HG02678 (cell line): ENCODE data around the gene C22orf42.
"Not testable (repeated sequence)": the region's sequence is repeated elsewhere in the genome, so short reads cannot be mapped to it uniquely, and the experiment has no call there.

Experiments
- ATAC-seq: cut with Tn5 transposase; IDR thresholded peaks from one replicate; pipeline ENCODE4 v1.9.1; 2021; ENCODE audit warnings: mild to moderate bottlenecking, moderate library complexity; ENCODE audit not compliant: unreplicated experiment

Gene C22orf42

GRCh38 chr22:32136881-32137280 is 22.2 kb downstream of the C22orf42 start:
- ATAC-seq: not testable (repeated sequence)

DNA sequence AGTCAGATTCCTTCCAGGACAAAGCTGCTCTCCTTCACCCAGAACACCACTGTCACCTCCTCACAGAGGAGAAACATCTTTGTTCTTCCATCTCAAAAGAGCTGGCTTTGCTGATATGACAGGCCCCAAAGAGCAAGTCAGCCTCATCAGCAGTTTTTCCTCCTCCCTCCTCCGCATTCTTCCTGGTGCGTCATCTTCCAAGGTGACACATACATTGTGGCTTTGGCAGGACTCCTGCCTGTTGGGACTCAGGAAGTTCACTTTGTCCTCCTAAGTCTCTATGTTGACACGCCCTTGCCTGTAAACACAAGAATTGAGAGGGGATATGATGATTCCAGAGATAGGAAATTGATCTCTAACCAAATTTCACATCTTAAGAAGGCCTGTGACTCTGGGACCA is 23.1 kb downstream of the C22orf42 start:
- not testable (repeated sequence) for ATAC-seq

DNA sequence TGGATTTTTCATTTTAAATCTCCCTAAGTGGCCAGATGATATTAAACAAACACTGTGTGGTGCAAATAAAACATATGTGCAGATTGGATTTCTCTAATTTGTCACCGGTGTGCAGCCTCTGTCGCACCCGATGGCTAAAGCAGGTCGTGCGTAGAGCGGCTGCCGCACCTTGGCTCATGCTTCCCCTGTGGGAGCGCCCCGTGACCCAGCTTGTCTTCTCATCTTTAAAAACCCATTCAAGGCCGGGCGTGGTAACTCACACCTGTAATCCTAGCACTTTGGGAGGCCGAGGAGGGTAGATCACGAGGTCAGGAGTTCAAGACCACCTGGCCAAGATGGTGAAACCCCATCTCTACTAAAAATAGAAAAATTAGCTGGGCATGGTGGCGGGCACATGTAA is 24.3 kb downstream of the C22orf42 start:
- not testable (repeated sequence) for ATAC-seq

DNA sequence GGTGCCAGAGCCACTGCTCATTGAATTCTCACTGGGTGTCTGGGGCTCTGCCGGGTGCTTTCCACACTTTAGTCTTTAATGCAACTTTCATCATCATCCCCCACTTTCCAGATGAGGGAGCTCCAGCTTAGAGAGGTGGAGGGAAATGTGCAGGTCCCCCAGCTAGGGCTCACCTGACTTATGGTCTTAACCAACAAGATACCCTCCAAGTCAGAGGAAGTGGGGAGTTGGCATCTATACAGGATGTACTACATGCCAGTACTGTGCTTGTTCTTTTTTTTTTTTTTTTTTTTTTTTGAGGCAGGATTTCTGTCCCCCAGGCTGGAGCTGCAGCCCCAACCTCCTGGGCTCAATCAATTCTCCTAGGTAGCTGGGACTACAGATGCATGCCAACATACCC is 26.3 kb downstream of the C22orf42 start:
- ATAC-seq: no peak

DNA sequence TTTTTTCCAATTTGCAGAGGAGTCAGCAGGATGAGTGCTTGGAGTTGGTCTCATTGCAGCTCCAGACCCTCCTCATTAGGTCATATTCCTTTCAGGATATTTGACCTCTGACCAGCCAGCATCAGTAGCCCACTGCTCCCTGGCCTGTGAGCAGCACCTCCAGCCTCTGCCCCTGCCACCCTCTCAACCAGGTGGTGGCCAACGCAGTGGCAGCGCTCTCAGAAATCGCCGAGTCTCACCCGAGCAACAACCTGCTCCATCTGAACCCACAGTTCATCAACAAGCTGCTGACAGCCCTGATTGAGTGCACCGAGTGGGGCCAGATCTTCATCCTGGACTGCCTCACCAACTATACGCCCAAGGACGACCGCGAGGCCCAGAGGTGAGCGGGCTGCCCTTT is 27.0 kb downstream of the C22orf42 start:
- no peak for ATAC-seq

DNA sequence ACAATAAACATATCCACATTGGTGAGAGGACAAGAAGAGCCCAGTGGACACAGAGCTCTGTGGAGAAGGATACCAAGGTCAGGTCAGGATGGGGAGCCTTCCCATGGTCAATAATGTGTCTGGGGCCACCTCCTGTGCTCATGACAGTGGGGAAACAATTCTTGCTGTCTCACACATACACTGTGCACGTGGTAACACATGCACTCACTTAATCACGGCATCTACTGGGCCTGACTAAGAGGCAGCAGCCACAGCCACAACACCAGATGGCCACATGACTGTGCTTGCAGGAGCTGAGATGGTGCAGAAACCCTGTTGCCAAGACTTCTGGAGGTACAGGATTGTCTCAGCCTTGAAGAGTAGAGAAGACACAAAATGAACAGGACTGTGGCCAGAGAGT is 28.6 kb downstream of the C22orf42 start:
- ATAC-seq: no peak

- ATAC-seq: no peak
Measured at GRCh38 chr22:32127904-32128303, 31.2 kb downstream of the C22orf42 start.

- ATAC-seq: no peak
Measured at GRCh38 chr22:32123657-32124056, 35.4 kb downstream of the C22orf42 start.

DNA sequence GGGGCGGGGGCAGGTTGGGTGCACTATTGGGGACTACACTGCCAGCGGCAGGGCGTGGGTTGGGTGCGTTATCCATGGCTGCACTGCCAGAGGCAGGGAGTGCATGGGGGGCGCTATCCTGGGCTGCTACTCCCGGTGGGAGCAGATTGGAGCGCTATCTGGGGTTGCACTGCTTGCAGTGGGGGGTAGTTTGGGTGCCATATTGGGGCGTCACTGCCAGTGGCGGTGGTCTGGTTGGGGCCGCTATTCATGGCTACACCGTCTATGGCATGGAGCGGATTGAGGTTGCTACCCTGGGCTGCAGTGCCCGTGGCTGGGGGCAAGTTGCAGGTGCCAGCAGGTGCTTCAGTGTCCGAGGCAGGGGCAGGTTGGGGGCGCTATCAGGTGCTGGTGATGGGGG is 36.2 kb downstream of the C22orf42 start:
- ATAC-seq: no peak

GRCh38 chr22:32120603-32121002 is 38.5 kb downstream of the C22orf42 start:
- ATAC-seq: no peak

DNA sequence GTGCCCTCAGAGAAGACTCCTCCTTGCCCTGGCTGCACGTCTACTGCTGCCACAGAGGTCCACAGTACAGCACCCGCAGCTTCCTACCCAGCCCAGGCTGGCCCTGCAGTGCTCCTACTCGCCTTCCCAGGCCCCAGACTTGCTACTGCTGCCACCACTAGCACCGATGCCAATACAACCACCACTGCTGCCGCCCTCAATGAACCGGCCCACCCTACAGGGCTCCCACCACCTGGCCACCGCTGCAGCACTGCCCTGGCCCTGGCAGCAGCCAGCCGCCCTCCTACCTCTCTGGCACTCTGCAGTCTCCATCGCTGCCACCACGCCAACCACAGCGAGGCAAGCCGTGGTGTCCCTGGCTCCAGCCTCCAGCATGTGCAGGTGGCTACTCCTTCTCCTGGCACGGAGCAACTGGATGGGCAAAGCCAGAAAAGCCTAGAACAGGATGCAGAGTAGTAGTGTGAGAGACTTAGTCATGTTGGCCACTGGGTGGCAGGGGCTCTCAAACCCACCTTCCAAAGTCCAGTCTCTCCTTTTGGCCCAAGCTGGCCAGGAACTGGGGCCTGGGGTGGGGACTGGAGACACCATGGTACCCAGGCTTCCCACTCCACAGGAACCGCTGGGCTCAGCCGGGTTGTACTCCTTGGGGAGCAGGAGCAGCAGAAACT is 39.4 kb downstream of the C22orf42 start:
- no peak for ATAC-seq

GRCh38 chr22:32112380-32112779 is 46.7 kb downstream of the C22orf42 start:
- no peak for ATAC-seq

GRCh38 chr22:32106930-32107329 is 52.2 kb downstream of the C22orf42 start:
- no peak for ATAC-seq

DNA sequence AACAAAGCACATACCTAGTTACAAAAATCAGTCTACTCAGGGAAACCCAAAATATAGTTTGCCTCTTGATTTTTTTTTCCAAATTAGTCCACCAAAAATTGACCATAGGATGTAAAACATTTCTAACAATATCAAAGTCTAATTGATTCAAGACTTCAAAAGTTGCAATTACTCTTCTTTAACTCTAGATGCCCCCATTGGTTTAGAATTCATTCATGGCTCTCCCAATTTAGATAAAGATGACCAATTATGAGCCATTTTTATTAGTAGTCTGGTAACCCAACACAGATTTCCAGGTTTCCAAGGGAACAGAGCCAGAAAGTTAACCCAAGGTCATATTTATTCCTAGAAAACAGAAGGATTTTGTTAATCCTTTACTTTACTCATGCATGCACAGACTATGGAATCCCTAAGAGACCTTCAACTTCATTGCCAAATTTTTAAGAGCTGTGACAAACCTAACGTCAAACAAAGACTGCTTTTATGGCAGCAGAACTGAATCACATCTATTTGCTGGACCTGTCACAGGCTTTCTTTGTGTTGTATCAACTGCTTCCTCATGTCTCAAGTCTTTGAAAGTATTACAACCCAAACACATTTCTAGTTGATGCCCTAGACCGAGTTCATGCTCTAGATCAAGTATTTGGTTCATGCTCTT is 55.3 kb downstream of the C22orf42 start:
- no peak for ATAC-seq

DNA sequence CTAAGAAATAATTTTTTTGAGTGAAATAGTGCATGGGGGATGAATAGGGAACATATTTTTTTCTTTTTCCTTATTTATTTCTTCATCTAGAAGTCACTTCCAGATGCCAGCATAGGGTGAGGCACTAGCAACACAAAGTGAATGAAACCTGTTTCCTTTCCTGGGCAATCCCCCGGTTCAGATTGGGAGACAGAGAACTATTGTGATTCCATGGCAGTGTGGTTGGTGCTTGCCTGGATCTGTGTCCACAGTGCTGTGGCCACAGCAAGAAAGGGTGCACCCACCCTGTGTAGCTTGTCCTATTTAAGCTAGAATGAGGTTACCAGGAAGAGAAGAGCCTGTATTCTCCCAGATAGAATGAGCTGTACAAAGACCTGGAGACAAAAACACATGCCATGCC is 58.4 kb downstream of the C22orf42 start:
- no peak for ATAC-seq
